BE2C (cell line): Measurements from ENCODE around the gene EYA3.

Source experiments
- DNase-seq: peaks from one replicate; pipeline ENCODE4 v3.0.0-alpha.2; 2020
- H3K27me3 ChIP-seq: fragments of 250-450 bp; sonication (Bioruptor Pico); 2 replicates; pipeline ENCODE4 v1.5.1; 2020; ENCODE audit warnings: mild to moderate bottlenecking
- H3K36me3 ChIP-seq: fragments of 250-450 bp; sonication (Bioruptor Pico); 2 replicates; pipeline ENCODE4 v1.5.1; 2020; ENCODE audit warnings: mild to moderate bottlenecking
- H3K4me1 ChIP-seq: fragments of 250-450 bp; sonication (Bioruptor Pico); 2 replicates; pipeline ENCODE4 v1.5.1; 2020
- H3K4me3 ChIP-seq: 2 replicates; pipeline ENCODE4 v1.5.1; 2011; ENCODE audit warnings: low read depth, low read length
- H3K9me3 ChIP-seq: fragments of 250-450 bp; sonication (Bioruptor Pico); 2 replicates; pipeline ENCODE4 v1.5.1; 2020
- CTCF ChIP-seq: IDR thresholded peaks from 2 replicates; pipeline ENCODE4 v1.5.1; 2012; ENCODE audit warnings: mild to moderate bottlenecking, low read depth, low read length

Gene EYA3

GRCh38 chr1:28045777-28046176, 42.6 kb downstream of the EYA3 start:
- Histone ChIP-seq H3K4me3 (no peak overlapping the region), H3K9me3 (no peaks in the 10 kb centered on the region), H3K4me1 (no peaks in the 10 kb centered on the region), H3K36me3 (no peaks in the 10 kb centered on the region), H3K27me3 (no peaks in the 10 kb centered on the region)
- no peak for DNase-seq
- no peak for TF ChIP-seq CTCF

GRCh38 chr1:28044399-28044798, 44.0 kb downstream of the EYA3 start:
- Histone ChIP-seq H3K27me3 (no peaks in the 10 kb centered on the region), H3K4me3 (no peak overlapping the region), H3K9me3 (no peaks in the 10 kb centered on the region), H3K36me3 (no peaks in the 10 kb centered on the region), H3K4me1 (no peaks in the 10 kb centered on the region)
- no peak for DNase-seq
- no peak for TF ChIP-seq CTCF

- DNase-seq: no peak
- H3K4me3 ChIP-seq: no peak overlapping the region
- no peaks in the 10 kb centered on the region for H3K36me3 ChIP-seq
- H3K9me3 ChIP-seq: no peaks in the 10 kb centered on the region
- no peaks in the 10 kb centered on the region for H3K4me1 ChIP-seq
- TF ChIP-seq CTCF: no peak
- H3K27me3 ChIP-seq: no peaks in the 10 kb centered on the region
Measured at GRCh38 chr1:28039341-28039740, 49.1 kb downstream of the EYA3 start.

DNA sequence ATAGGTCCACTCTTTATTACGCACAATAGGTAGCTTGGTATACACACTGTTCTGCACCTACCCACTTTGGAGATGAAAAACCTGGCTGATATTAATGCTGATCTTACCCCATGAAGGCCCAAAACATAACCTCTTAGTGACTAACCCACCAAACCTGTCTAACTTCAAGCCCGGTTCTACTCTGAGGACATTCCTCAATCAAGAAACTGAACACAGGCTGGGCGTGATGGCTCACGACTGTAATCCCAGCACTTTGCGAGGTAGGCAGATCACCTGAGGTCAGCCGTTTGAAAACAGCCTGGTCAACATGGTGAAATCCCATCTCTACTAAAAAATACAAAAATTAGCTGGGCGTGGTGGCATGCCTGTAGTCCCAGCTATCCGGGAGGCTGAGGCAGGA, 50.5 kb downstream of the EYA3 start:
- Histone ChIP-seq H3K4me1 (no peaks in the 10 kb centered on the region), H3K27me3 (no peaks in the 10 kb centered on the region), H3K36me3 (no peaks in the 10 kb centered on the region), H3K4me3 (no peak overlapping the region), H3K9me3 (no peaks in the 10 kb centered on the region)
- TF ChIP-seq CTCF: no peak
- no peak for DNase-seq

DNA sequence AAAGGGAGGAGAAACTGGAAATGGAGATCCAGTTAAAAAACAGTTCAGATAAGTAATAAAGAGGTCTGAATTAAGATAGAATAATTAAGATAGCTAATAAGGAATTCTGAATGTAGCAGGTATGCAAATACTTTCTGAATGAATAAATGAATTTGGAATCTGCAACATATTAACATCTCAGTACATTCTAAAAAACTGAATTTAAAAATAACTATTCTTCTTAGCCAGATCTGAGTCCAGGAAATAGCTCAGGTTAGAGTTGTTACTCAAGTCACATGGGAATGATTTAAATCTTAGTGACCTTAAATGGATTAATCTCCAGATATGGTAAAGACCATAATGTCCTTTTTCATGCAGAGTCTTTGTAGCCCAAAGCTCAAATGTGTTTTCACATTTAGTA, 51.2 kb downstream of the EYA3 start:
- Histone ChIP-seq H3K9me3 (no peaks in the 10 kb centered on the region), H3K4me3 (no peak overlapping the region), H3K27me3 (no peaks in the 10 kb centered on the region), H3K4me1 (no peaks in the 10 kb centered on the region), H3K36me3 (no peaks in the 10 kb centered on the region)
- no peak for TF ChIP-seq CTCF
- no peak for DNase-seq

DNA sequence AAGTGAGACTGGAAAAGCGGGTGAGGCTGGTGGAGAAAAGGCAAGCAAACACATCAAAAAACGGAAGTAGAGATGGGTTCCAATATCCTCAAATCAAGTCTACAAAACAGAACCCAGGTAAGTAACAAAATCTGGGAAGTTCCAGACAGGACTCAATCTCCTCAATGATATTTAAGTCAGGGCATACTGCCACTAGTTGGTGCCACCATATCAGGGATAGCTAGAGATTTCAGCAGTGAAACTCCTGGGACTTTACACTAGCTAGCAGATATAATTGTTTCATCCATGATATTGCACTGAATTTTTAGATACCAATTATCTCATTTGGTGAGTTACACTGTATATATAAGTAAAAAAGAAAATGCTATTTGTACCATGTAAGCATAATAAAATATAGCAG, 52.0 kb downstream of the EYA3 start:
- Histone ChIP-seq H3K9me3 (no peaks in the 10 kb centered on the region), H3K27me3 (no peaks in the 10 kb centered on the region), H3K4me3 (no peak overlapping the region), H3K4me1 (no peaks in the 10 kb centered on the region), H3K36me3 (no peaks in the 10 kb centered on the region)
- no peak for TF ChIP-seq CTCF
- DNase-seq: no peak
